Measurements from ENCODE around the gene FAM237B. TPM values are rescaled to one million over a fixed set of nuclear protein-coding genes. Genes with fewer than 3 reads are reported as not detected.
A peak's percentile ranks its signal among the peaks of the same experiment; 100 is the strongest.

Gene FAM237B
- total and polyA plus RNA-seq, 2 of the 13 experiments (the other 11 are each of a cell fraction or from before 2014, with no cell fraction given) = not detected

DNA sequence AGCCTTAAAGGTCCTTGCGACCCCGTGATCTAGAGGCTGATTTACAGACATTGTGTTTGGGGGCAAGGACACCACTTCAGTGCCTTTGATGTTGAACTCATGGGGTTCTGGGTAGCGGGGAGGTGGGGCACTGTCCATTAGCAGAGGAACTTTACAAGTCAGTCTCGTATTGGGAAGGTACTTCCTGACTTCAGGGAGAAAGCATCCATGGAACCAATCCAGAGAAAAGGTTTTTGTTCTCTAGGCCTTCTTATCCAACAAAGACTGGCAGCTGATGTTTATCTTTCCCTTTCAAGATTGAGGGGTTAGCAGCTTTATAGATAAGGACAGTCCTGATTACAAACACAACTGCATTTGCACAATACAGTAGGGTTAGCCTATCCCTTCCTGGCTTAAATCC is 28.2 kb upstream of the FAM237B start (continued):
- TF ChIP-seq NR2F2 (IDR thresholded peaks at IDR 0.05; ENCODE audit: borderline replicate concordance, low read depth) (no peak), EP300 (IDR thresholded peaks at IDR 0.05; ENCODE audit: low read depth in 2 of 2, low read length in 2 of 2) (peak in 1 of 2 experiments; percentile 57; a peak in 1 of 4 replicates), EP300 (CRISPR knock-in tag; IDR thresholded peaks at IDR 0.05; ENCODE audit: borderline replicate concordance) (peak; percentile 45; the same call in 1 of the 2 replicates), NR2F6 (IDR thresholded peaks at IDR 0.05) (0 out of 2 replicates have a peak, but pooled peaks have one; percentile 28), NR2F6 (CRISPR knock-in tag; IDR thresholded peaks at IDR 0.05) (no peak), CEBPG (CRISPR knock-in tag; IDR thresholded peaks at IDR 0.05) (peak; percentile 40; the same call in 1 of the 2 replicates), FOXJ3 (CRISPR knock-in tag; IDR thresholded peaks at IDR 0.05; ENCODE audit: borderline replicate concordance) (peak; percentile 24; the same call in 1 of the 2 replicates), ARNT (IDR thresholded peaks at IDR 0.05) (no peak), CREM (IDR thresholded peaks at IDR 0.05) (peak; percentile 23; the same call in 1 of the 2 replicates), CREM (CRISPR knock-in tag; IDR thresholded peaks at IDR 0.05) (no peak), AHR (CRISPR knock-in tag; IDR thresholded peaks at IDR 0.05) (no peak), JARID2 (CRISPR knock-in tag; IDR thresholded peaks at IDR 0.05; ENCODE audit: insufficient replicate concordance) (no peak), ZNF644 (CRISPR knock-in tag; IDR thresholded peaks at IDR 0.05; ENCODE audit: low read depth) (peak; percentile 55; the same call in 1 of the 2 replicates)
- TF ChIP-seq, protein P1, sequence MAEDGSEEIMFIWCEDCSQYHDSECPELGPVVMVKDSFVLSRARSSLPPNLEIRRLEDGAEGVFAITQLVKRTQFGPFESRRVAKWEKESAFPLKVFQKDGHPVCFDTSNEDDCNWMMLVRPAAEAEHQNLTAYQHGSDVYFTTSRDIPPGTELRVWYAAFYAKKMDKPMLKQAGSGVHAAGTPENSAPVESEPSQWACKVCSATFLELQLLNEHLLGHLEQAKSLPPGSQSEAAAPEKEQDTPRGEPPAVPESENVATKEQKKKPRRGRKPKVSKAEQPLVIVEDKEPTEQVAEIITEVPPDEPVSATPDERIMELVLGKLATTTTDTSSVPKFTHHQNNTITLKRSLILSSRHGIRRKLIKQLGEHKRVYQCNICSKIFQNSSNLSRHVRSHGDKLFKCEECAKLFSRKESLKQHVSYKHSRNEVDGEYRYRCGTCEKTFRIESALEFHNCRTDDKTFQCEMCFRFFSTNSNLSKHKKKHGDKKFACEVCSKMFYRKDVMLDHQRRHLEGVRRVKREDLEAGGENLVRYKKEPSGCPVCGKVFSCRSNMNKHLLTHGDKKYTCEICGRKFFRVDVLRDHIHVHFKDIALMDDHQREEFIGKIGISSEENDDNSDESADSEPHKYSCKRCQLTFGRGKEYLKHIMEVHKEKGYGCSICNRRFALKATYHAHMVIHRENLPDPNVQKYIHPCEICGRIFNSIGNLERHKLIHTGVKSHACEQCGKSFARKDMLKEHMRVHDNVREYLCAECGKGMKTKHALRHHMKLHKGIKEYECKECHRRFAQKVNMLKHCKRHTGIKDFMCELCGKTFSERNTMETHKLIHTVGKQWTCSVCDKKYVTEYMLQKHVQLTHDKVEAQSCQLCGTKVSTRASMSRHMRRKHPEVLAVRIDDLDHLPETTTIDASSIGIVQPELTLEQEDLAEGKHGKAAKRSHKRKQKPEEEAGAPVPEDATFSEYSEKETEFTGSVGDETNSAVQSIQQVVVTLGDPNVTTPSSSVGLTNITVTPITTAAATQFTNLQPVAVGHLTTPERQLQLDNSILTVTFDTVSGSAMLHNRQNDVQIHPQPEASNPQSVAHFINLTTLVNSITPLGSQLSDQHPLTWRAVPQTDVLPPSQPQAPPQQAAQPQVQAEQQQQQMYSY (CRISPR knock-in tag; IDR thresholded peaks at IDR 0.05) = no peak
- TF ChIP-seq, protein P2, sequence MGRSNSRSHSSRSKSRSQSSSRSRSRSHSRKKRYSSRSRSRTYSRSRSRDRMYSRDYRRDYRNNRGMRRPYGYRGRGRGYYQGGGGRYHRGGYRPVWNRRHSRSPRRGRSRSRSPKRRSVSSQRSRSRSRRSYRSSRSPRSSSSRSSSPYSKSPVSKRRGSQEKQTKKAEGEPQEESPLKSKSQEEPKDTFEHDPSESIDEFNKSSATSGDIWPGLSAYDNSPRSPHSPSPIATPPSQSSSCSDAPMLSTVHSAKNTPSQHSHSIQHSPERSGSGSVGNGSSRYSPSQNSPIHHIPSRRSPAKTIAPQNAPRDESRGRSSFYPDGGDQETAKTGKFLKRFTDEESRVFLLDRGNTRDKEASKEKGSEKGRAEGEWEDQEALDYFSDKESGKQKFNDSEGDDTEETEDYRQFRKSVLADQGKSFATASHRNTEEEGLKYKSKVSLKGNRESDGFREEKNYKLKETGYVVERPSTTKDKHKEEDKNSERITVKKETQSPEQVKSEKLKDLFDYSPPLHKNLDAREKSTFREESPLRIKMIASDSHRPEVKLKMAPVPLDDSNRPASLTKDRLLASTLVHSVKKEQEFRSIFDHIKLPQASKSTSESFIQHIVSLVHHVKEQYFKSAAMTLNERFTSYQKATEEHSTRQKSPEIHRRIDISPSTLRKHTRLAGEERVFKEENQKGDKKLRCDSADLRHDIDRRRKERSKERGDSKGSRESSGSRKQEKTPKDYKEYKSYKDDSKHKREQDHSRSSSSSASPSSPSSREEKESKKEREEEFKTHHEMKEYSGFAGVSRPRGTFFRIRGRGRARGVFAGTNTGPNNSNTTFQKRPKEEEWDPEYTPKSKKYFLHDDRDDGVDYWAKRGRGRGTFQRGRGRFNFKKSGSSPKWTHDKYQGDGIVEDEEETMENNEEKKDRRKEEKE (IDR thresholded peaks at IDR 0.05) = no peak
- TF ChIP-seq, protein P3, sequence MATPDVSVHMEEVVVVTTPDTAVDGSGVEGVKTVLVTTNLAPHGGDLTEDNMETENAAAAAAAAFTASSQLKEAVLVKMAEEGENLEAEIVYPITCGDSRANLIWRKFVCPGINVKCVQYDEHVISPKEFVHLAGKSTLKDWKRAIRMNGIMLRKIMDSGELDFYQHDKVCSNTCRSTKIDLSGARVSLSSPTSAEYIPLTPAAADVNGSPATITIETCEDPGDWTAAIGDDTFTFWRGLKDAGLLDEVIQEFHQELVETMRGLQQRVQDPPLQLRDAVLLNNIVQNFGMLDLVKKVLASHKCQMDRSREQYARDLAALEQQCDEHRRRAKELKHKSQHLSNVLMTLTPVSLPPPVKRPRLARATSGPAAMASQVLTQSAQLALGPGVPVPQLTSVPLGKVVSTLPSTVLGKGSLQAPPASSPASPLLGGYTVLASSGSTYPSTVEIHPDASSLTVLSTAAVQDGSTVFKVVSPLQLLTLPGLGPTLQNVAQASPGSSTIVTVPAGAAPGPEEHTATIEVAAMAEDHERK (CRISPR knock-in tag; IDR thresholded peaks at IDR 0.05; ENCODE audit: low read depth) = no peak
- TF ChIP-seq, protein P4, sequence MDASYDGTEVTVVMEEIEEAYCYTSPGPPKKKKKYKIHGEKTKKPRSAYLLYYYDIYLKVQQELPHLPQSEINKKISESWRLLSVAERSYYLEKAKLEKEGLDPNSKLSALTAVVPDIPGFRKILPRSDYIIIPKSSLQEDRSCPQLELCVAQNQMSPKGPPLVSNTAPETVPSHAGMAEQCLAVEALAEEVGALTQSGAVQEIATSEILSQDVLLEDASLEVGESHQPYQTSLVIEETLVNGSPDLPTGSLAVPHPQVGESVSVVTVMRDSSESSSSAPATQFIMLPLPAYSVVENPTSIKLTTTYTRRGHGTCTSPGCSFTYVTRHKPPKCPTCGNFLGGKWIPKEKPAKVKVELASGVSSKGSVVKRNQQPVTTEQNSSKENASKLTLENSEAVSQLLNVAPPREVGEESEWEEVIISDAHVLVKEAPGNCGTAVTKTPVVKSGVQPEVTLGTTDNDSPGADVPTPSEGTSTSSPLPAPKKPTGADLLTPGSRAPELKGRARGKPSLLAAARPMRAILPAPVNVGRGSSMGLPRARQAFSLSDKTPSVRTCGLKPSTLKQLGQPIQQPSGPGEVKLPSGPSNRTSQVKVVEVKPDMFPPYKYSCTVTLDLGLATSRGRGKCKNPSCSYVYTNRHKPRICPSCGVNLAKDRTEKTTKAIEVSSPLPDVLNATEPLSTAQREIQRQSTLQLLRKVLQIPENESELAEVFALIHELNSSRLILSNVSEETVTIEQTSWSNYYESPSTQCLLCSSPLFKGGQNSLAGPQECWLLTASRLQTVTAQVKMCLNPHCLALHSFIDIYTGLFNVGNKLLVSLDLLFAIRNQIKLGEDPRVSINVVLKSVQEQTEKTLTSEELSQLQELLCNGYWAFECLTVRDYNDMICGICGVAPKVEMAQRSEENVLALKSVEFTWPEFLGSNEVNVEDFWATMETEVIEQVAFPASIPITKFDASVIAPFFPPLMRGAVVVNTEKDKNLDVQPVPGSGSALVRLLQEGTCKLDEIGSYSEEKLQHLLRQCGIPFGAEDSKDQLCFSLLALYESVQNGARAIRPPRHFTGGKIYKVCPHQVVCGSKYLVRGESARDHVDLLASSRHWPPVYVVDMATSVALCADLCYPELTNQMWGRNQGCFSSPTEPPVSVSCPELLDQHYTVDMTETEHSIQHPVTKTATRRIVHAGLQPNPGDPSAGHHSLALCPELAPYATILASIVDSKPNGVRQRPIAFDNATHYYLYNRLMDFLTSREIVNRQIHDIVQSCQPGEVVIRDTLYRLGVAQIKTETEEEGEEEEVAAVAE (CRISPR knock-in tag; IDR thresholded peaks at IDR 0.05; ENCODE audit: borderline replicate concordance) = 0 out of 2 replicates have a peak, but pooled peaks have one; percentile 25
